GM12873 (cell line): ENCODE results near the gene OR56A1.

Source experiments
- TF ChIP-seq, protein P1 (sequence below): IDR thresholded peaks from 2 replicates; pipeline ENCODE4 v1.5.1; 2012; ENCODE audit warnings: low read depth, mild to moderate bottlenecking, moderate library complexity, low read length, control low read depth; ENCODE audit not compliant: insufficient read depth; ENCODE audit errors: missing control alignments

The OR56A1 gene

GRCh38 chr11:6055569-6055968 is 25.0 kb upstream of the OR56A1 start:
- TF ChIP-seq, protein P1, sequence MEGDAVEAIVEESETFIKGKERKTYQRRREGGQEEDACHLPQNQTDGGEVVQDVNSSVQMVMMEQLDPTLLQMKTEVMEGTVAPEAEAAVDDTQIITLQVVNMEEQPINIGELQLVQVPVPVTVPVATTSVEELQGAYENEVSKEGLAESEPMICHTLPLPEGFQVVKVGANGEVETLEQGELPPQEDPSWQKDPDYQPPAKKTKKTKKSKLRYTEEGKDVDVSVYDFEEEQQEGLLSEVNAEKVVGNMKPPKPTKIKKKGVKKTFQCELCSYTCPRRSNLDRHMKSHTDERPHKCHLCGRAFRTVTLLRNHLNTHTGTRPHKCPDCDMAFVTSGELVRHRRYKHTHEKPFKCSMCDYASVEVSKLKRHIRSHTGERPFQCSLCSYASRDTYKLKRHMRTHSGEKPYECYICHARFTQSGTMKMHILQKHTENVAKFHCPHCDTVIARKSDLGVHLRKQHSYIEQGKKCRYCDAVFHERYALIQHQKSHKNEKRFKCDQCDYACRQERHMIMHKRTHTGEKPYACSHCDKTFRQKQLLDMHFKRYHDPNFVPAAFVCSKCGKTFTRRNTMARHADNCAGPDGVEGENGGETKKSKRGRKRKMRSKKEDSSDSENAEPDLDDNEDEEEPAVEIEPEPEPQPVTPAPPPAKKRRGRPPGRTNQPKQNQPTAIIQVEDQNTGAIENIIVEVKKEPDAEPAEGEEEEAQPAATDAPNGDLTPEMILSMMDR: no peak

- TF ChIP-seq, protein P1: no peak
Measured at GRCh38 chr11:6052374-6052773, 21.8 kb upstream of the OR56A1 start.

DNA sequence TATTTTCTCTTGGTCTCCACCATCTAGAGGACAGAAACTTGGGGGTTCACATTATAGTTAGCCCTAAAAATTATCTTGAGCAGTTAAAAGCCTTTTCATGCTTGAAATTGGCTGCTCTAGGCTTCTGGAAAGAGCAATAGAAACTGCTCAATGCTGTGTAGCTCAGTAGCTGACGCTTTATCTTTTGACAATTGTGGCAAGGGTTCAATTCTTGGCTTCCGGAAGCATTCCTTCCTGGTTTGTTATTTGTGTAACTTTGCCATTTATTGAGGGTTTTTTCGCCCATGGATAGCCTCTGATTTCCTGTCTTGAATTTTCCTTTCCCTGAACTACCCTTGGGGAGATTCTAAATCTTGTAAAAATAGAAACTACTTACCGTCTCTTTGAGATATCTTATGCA is 10.3 kb upstream of the OR56A1 start:
- TF ChIP-seq, protein P1: no peak

DNA sequence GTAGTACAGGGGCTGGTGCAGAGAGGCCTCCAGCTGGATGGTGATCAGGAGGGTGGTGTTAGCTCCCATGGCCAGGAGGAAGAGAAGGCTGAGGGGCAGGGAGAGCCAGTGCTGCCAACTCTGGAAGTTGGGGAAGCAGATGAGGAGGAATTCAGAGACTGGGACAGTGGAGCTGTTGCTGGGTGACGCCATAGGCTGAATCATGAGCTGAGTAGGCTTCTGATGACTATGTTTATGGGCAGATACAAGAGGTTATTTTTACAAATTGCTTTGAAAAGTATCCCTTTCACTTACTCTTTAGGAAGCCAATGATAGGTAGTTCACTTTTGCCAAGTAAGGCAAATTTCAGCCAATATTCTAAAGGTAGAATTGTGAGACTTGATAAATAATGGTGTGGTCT is 3.1 kb downstream of the OR56A1 start:
- TF ChIP-seq, protein P1: no peak

- TF ChIP-seq, protein P1: no peak
Measured at GRCh38 chr11:6025056-6025455, 5.5 kb downstream of the OR56A1 start.

- TF ChIP-seq, protein P1: peak; percentile 55
Measured at GRCh38 chr11:6022956-6023355, 7.6 kb downstream of the OR56A1 start.

DNA sequence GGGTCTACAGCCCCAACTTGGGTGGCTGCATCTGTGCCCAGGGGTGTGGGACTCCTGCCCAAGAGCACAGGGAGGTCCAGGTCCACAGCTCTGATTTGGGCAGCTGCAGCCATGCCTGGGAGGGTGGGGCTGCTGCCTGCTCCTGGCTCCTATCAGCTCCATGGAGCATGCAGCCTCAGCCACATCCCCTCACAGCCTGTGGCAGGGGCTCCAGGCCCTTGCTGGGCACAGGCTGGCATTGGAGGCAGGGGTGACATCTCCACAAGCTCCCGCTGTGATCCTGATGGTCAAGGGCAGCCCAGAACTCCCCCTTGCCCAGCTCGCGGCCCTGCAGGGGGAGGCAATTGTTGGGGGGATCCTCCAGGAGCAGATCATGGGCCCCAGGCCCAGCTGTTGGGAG is 17.5 kb downstream of the OR56A1 start:
- TF ChIP-seq, protein P1: no peak
